HG02759 (cell line): Measurements from ENCODE around the gene SYNGR4.
"Not testable (repeated sequence)": the region's sequence is repeated elsewhere in the genome, so short reads cannot be mapped to it uniquely, and the experiment has no call there.

Source experiments
- ATAC-seq: cut with Tn5 transposase; IDR thresholded peaks from one replicate; pipeline ENCODE4 v1.9.1; 2021; ENCODE audit warnings: mild to moderate bottlenecking, moderate library complexity; ENCODE audit not compliant: unreplicated experiment

SYNGR4 gene

GRCh38 chr19:48370955-48371354 lies 6.8 kb downstream of the SYNGR4 start:
- ATAC-seq, result no peak

GRCh38 chr19:48371367-48371766 lies 7.2 kb downstream of the SYNGR4 start:
- ATAC-seq, result no peak

- not testable (repeated sequence) for ATAC-seq
Observed at GRCh38 chr19:48371771-48372170, 7.6 kb downstream of the SYNGR4 start.

GRCh38 chr19:48372904-48373303 lies 8.7 kb downstream of the SYNGR4 start:
- ATAC-seq, result no peak

- no peak for ATAC-seq
Observed at GRCh38 chr19:48373567-48373966, 9.4 kb downstream of the SYNGR4 start.

GRCh38 chr19:48378194-48378570 lies 14.0 kb downstream of the SYNGR4 start:
- no peak for ATAC-seq

- ATAC-seq, result no peak
Observed at GRCh38 chr19:48379058-48379457, 14.9 kb downstream of the SYNGR4 start.

- ATAC-seq, result no peak
Observed at GRCh38 chr19:48381178-48381950, 17.2 kb downstream of the SYNGR4 start.

- no peak for ATAC-seq
Observed at GRCh38 chr19:48382286-48382685, 18.1 kb downstream of the SYNGR4 start.

- no peak for ATAC-seq
Observed at GRCh38 chr19:48385461-48386087, 21.4 kb downstream of the SYNGR4 start.

- ATAC-seq, result no peak
Observed at GRCh38 chr19:48386981-48387380, 22.8 kb downstream of the SYNGR4 start.

- ATAC-seq, result peak; percentile 40
Observed at GRCh38 chr19:48390188-48391099, 26.3 kb downstream of the SYNGR4 start.

GRCh38 chr19:48391100-48392005 lies 27.2 kb downstream of the SYNGR4 start, which contains the start of gene KDELR1:
KDELR1 (minus strand) TSS chr19:48391551; CDS start chr19:48391358, 193 bp downstream.
- peak; percentile 73 for ATAC-seq

GRCh38 chr19:48392006-48392344 lies 27.8 kb downstream of the SYNGR4 start:
- not testable (repeated sequence) for ATAC-seq

GRCh38 chr19:48392860-48393558 lies 28.8 kb downstream of the SYNGR4 start:
- ATAC-seq, result no peak

GRCh38 chr19:48393559-48394330 lies 29.6 kb downstream of the SYNGR4 start, which contains the start of gene GRIN2D:
GRIN2D (plus strand) TSS chr19:48393668; CDS start chr19:48398393, 4,725 bp downstream.
- no peak for ATAC-seq

- no peak for ATAC-seq
Observed at GRCh38 chr19:48394331-48395169, 30.4 kb downstream of the SYNGR4 start.

GRCh38 chr19:48395170-48395455 lies 30.9 kb downstream of the SYNGR4 start:
- no peak for ATAC-seq
